SK-N-SH treated with all-trans-retinoic acid at 6 μM for 48 hours (cell line): ENCODE data around the gene DOCK2.

Experiments used
- ATAC-seq: fragments of 200-7000 bp; cut with Tn5 transposase; 3 replicates; pipeline ENCODE4 v1.9.1; 2020; ENCODE audit warnings: mild to moderate bottlenecking, moderate library complexity
- ARNTL ChIP-seq: fragments of 450-650 bp; formaldehyde crosslinking; IDR thresholded peaks from 2 replicates; pipeline ENCODE4 v1.5.0; 2020; ENCODE audit warnings: low read depth, mild to moderate bottlenecking, moderate library complexity, borderline replicate concordance
- BACH2 ChIP-seq: fragments of 250-450 bp; sonication (Bioruptor Pico); IDR thresholded peaks from 2 replicates; pipeline ENCODE4 v1.9.0; 2021; ENCODE audit warnings: mild to moderate bottlenecking, borderline replicate concordance
- ESRRG ChIP-seq: fragments of 250-450 bp; sonication (Bioruptor Pico); IDR thresholded peaks from 2 replicates; pipeline ENCODE4 v1.6.1; 2021; ENCODE audit warnings: mild to moderate bottlenecking
- GLIS3 ChIP-seq: fragments of 250-450 bp; sonication (Bioruptor Pico); IDR thresholded peaks from 2 replicates; pipeline ENCODE4 v1.5.0; 2020; ENCODE audit warnings: mild to moderate bottlenecking, moderate library complexity
- ISL1 ChIP-seq: fragments of 250-450 bp; sonication (Bioruptor Pico); IDR thresholded peaks from 2 replicates; pipeline ENCODE4 v2.1.2; 2022; ENCODE audit warnings: mild to moderate bottlenecking, moderate library complexity
- OSR1 ChIP-seq: fragments of 250-450 bp; sonication (Bioruptor Pico); IDR thresholded peaks from 2 replicates; pipeline ENCODE4 v1.8.0; 2022; ENCODE audit warnings: moderate library complexity, mild to moderate bottlenecking, inconsistent platforms
- PPARA ChIP-seq: fragments of 250-450 bp; sonication (Bioruptor Pico); IDR thresholded peaks from 2 replicates; pipeline ENCODE4 v1.5.0; 2020; ENCODE audit warnings: mild to moderate bottlenecking, borderline replicate concordance
- RARB ChIP-seq: fragments of 250-450 bp; sonication (Bioruptor Pico); IDR thresholded peaks from 2 replicates; pipeline ENCODE4 v1.8.0; 2021; ENCODE audit warnings: mild to moderate bottlenecking, moderate library complexity
- SNAI2 ChIP-seq: fragments of 250-450 bp; sonication (Bioruptor Pico); IDR thresholded peaks from 2 replicates; pipeline ENCODE4 v1.5.0; 2020; ENCODE audit warnings: mild to moderate bottlenecking, moderate library complexity
- TCF4 ChIP-seq: fragments of 250-450 bp; sonication (Bioruptor Pico); IDR thresholded peaks from 2 replicates; pipeline ENCODE4 v1.8.0; 2021; ENCODE audit warnings: mild to moderate bottlenecking, moderate library complexity, borderline replicate concordance
- TOX ChIP-seq: fragments of 250-450 bp; sonication (Bioruptor Pico); IDR thresholded peaks from 2 replicates; pipeline ENCODE4 v1.8.0; 2021; ENCODE audit warnings: mild to moderate bottlenecking, moderate library complexity, borderline replicate concordance
- ZFP3 ChIP-seq: fragments of 250-450 bp; sonication (Bioruptor Pico); IDR thresholded peaks from 2 replicates; pipeline ENCODE4 v1.5.0; 2020; ENCODE audit warnings: mild to moderate bottlenecking, moderate library complexity
- ZNF565 ChIP-seq: fragments of 450-650 bp; formaldehyde crosslinking; conservative IDR thresholded peaks from 2 replicates; pipeline ENCODE4 v1.5.0; 2020; ENCODE audit warnings: low read depth, mild to moderate bottlenecking, moderate library complexity
- ZNF70 ChIP-seq: fragments of 450-650 bp; formaldehyde crosslinking; IDR thresholded peaks from 2 replicates; pipeline ENCODE4 v1.5.0; 2020; ENCODE audit warnings: mild to moderate bottlenecking, moderate library complexity
- ZNF8 ChIP-seq: fragments of 450-650 bp; formaldehyde crosslinking; IDR thresholded peaks from 2 replicates; pipeline ENCODE4 v1.5.0; 2020; ENCODE audit warnings: mild to moderate bottlenecking, moderate library complexity
- TF ChIP-seq, protein P1 (sequence below): fragments of 250-450 bp; sonication (Bioruptor Pico); IDR thresholded peaks from 2 replicates; pipeline ENCODE4 v1.8.0; 2021; ENCODE audit warnings: low read depth, mild to moderate bottlenecking, moderate library complexity, borderline replicate concordance
- TF ChIP-seq, protein P2 (sequence below): fragments of 250-450 bp; sonication (Bioruptor Pico); IDR thresholded peaks from 2 replicates; pipeline ENCODE4 v1.5.1; 2021; ENCODE audit warnings: mild to moderate bottlenecking, moderate library complexity
- TF ChIP-seq, protein P3 (sequence below): fragments of 250-450 bp; sonication (Bioruptor Pico); IDR thresholded peaks from 2 replicates; pipeline ENCODE4 v1.5.0; 2020; ENCODE audit warnings: mild to moderate bottlenecking, moderate library complexity
- TF ChIP-seq, protein P4 (sequence below): fragments of 250-450 bp; sonication (Bioruptor Pico); IDR thresholded peaks from 2 replicates; pipeline ENCODE4 v1.8.0; 2020; ENCODE audit warnings: mild to moderate bottlenecking, moderate library complexity, borderline replicate concordance
- TF ChIP-seq, protein P5 (sequence below): fragments of 250-450 bp; sonication (Bioruptor Pico); IDR thresholded peaks from 2 replicates; pipeline ENCODE4 v1.5.1; 2020; ENCODE audit warnings: low read depth, mild to moderate bottlenecking, moderate library complexity

The DOCK2 gene

DNA sequence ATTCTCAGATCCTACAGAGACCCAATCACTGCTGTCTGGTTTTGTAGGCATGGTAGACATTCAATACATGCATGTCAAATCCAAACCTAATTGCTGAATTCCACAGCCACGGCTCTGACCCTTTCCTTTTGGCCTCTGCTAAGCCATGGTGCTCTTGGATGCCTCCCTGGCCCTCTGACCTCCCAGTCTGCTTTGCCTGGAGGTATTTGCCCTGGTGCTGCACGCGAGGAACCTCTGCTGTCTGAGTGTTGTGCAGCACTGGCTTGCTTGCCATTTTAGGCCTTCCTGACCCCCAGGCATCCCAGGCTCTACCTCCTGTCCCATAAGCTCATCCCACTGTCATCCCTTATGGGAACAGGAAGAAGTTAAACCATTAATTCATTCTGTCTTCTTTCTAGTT lies 60.9 kb downstream of the DOCK2 start:
- TF ChIP-seq ESRRG (CRISPR knock-in tag) (no peak), ZFP3 (no peak), TOX (CRISPR knock-in tag) (no peak), GLIS3 (no peak), TCF4 (CRISPR knock-in tag) (no peak), BACH2 (CRISPR knock-in tag) (no peak), SNAI2 (CRISPR knock-in tag) (no peak), OSR1 (CRISPR knock-in tag) (no peak), ARNTL (no peak), ISL1 (CRISPR knock-in tag) (no peak), ZNF565 (CRISPR knock-in tag) (no peak), ZNF8 (CRISPR knock-in tag) (no peak), PPARA (CRISPR knock-in tag) (no peak), RARB (CRISPR knock-in tag) (no peak), ZNF70 (CRISPR knock-in tag) (no peak)
- TF ChIP-seq, protein P1, sequence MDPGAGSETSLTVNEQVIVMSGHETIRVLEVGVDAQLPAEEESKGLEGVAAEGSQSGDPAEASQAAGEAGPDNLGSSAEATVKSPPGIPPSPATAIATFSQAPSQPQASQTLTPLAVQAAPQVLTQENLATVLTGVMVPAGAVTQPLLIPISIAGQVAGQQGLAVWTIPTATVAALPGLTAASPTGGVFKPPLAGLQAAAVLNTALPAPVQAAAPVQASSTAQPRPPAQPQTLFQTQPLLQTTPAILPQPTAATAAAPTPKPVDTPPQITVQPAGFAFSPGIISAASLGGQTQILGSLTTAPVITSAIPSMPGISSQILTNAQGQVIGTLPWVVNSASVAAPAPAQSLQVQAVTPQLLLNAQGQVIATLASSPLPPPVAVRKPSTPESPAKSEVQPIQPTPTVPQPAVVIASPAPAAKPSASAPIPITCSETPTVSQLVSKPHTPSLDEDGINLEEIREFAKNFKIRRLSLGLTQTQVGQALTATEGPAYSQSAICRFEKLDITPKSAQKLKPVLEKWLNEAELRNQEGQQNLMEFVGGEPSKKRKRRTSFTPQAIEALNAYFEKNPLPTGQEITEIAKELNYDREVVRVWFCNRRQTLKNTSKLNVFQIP (CRISPR knock-in tag), result no peak
- TF ChIP-seq, protein P2, sequence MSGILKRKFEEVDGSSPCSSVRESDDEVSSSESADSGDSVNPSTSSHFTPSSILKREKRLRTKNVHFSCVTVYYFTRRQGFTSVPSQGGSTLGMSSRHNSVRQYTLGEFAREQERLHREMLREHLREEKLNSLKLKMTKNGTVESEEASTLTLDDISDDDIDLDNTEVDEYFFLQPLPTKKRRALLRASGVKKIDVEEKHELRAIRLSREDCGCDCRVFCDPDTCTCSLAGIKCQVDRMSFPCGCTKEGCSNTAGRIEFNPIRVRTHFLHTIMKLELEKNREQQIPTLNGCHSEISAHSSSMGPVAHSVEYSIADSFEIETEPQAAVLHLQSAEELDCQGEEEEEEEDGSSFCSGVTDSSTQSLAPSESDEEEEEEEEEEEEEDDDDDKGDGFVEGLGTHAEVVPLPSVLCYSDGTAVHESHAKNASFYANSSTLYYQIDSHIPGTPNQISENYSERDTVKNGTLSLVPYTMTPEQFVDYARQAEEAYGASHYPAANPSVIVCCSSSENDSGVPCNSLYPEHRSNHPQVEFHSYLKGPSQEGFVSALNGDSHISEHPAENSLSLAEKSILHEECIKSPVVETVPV, result no peak
- TF ChIP-seq, protein P3, sequence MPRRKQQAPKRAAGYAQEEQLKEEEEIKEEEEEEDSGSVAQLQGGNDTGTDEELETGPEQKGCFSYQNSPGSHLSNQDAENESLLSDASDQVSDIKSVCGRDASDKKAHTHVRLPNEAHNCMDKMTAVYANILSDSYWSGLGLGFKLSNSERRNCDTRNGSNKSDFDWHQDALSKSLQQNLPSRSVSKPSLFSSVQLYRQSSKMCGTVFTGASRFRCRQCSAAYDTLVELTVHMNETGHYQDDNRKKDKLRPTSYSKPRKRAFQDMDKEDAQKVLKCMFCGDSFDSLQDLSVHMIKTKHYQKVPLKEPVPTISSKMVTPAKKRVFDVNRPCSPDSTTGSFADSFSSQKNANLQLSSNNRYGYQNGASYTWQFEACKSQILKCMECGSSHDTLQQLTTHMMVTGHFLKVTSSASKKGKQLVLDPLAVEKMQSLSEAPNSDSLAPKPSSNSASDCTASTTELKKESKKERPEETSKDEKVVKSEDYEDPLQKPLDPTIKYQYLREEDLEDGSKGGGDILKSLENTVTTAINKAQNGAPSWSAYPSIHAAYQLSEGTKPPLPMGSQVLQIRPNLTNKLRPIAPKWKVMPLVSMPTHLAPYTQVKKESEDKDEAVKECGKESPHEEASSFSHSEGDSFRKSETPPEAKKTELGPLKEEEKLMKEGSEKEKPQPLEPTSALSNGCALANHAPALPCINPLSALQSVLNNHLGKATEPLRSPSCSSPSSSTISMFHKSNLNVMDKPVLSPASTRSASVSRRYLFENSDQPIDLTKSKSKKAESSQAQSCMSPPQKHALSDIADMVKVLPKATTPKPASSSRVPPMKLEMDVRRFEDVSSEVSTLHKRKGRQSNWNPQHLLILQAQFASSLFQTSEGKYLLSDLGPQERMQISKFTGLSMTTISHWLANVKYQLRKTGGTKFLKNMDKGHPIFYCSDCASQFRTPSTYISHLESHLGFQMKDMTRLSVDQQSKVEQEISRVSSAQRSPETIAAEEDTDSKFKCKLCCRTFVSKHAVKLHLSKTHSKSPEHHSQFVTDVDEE (CRISPR knock-in tag), result no peak
- TF ChIP-seq, protein P4, sequence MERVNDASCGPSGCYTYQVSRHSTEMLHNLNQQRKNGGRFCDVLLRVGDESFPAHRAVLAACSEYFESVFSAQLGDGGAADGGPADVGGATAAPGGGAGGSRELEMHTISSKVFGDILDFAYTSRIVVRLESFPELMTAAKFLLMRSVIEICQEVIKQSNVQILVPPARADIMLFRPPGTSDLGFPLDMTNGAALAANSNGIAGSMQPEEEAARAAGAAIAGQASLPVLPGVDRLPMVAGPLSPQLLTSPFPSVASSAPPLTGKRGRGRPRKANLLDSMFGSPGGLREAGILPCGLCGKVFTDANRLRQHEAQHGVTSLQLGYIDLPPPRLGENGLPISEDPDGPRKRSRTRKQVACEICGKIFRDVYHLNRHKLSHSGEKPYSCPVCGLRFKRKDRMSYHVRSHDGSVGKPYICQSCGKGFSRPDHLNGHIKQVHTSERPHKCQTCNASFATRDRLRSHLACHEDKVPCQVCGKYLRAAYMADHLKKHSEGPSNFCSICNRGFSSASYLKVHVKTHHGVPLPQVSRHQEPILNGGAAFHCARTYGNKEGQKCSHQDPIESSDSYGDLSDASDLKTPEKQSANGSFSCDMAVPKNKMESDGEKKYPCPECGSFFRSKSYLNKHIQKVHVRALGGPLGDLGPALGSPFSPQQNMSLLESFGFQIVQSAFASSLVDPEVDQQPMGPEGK (CRISPR knock-in tag), result no peak
- TF ChIP-seq, protein P5, sequence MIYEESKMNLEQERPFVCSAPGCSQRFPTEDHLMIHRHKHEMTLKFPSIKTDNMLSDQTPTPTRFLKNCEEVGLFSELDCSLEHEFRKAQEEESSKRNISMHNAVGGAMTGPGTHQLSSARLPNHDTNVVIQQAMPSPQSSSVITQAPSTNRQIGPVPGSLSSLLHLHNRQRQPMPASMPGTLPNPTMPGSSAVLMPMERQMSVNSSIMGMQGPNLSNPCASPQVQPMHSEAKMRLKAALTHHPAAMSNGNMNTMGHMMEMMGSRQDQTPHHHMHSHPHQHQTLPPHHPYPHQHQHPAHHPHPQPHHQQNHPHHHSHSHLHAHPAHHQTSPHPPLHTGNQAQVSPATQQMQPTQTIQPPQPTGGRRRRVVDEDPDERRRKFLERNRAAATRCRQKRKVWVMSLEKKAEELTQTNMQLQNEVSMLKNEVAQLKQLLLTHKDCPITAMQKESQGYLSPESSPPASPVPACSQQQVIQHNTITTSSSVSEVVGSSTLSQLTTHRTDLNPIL, result no peak
- no peak for ATAC-seq

DNA sequence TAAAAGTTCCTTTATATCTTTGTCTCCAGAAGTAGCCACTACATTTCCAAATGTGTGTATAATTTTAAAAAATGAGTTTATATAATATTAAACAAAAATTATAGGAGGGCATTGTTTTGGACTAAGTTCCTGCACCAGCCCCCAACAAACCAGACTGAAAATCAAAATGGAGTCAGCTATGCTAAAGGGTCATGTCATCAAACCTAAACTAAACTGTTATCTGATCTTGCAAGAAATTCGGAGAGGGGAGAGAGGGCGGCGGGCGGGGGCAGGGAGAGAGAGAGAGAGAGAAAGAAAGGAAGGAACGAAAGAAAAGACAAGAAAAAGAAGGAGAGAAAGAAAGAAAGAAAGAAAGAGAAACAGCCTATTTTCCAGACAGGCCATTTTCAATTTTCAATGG lies 63.5 kb downstream of the DOCK2 start:
- TF ChIP-seq BACH2 (CRISPR knock-in tag), result no peak
- TF ChIP-seq ZNF70 (CRISPR knock-in tag), result no peak
- no peak for TF ChIP-seq ESRRG (CRISPR knock-in tag)
- TF ChIP-seq SNAI2 (CRISPR knock-in tag), result no peak
- TF ChIP-seq, protein P2, result no peak
- TF ChIP-seq, protein P4 (CRISPR knock-in tag), result no peak
- ATAC-seq, result no peak
